ENCODE results near the gene VDAC1. TPM values are rescaled to one million over a fixed set of nuclear protein-coding genes. Genes with fewer than 3 reads are reported as not detected.
A peak's percentile ranks its signal among the peaks of the same experiment; 100 is the strongest.
"Not testable (repeated sequence)": the region's sequence is repeated elsewhere in the genome, so short reads cannot be mapped to it uniquely, and the experiment has no call there.

The VDAC1 gene
- total and polyA plus RNA-seq, 2 donors (not counting 1 experiment from before 2014, with no cell fraction given), result 27.8 to 60.7 TPM

- ChIA-PET CTCF (interaction anchor here (0.8 to 3.8 kb wide), 11 partner anchors 10 to 866 kb away, joined by 3 to 38 read pairs (median 4); no protein-coding TSS in a partner anchor), POLR2A (interaction anchor here (0.5 to 1.2 kb wide), 2 partner anchors 39 to 59 kb away, joined by 4 to 6 read pairs; no protein-coding TSS in a partner anchor)
- Mint-ChIP-seq H3K9me3 (ENCODE audit: insufficient read depth) (no peaks in the 10 kb centered on the region), H3K27me3 (no peaks in the 10 kb centered on the region), H3K4me3 (peak overlapping the region; percentile 8), H3K27ac (peak overlapping the region; percentile 52), H3K4me1 (peaks cover 17% of the 10 kb centered on the region)
- Histone ChIP-seq H3K4me1 (ENCODE audit: control insufficient read depth in 2 of 2, insufficient read depth in 2 of 2, low read length in 2 of 2) (peaks cover 17 to 27% of the 10 kb centered on the region in 2 donors), H3K4me2 (replicated peaks; ENCODE audit: low read depth, low read length, poor library complexity, severe bottlenecking) (peak overlapping the region; percentile 36), H3K4me3 (ENCODE audit: control extremely low read depth in 1 of 5, extremely low read depth in 1 of 5, insufficient read depth in 1 of 5, low read depth in 2 of 5, low read length in 4 of 5) (no peak overlapping the region), H4K20me1 (ENCODE audit: control insufficient read depth, insufficient read depth, low read length, poor library complexity, severe bottlenecking) (no peaks in the 10 kb centered on the region), H3K79me2 (ENCODE audit: control insufficient read depth, insufficient read depth, low read length) (peaks cover 3% of the 10 kb centered on the region), H3K9me3 (ENCODE audit: control extremely low read depth in 1 of 3, control insufficient read depth in 2 of 3, insufficient read depth in 1 of 3, low read length in 2 of 3) (no peaks in the 10 kb centered on the region), H3K36me3 (replicated peaks in 1 of 2; ENCODE audit: control extremely low read depth in 1 of 2, control insufficient read depth in 1 of 2, extremely low read depth in 1 of 2, insufficient read depth in 2 of 2, low read length in 1 of 2) (peaks cover 5 to 37% of the 10 kb centered on the region in 2 experiments), H3K27me3 (replicated peaks in 1 of 4; ENCODE audit: control extremely low read depth in 1 of 4, control insufficient read depth in 3 of 4, insufficient read depth in 4 of 4, low read length in 3 of 4) (no peaks in the 10 kb centered on the region), H3K27ac (ENCODE audit: low read length in 2 of 2) (peak overlapping the region in 1 of 2 donors; percentile 59), H3K9ac (ENCODE audit: low read length) (peak overlapping the region; percentile 2), H2AFZ (ENCODE audit: insufficient read depth, low read depth, low read length, poor library complexity, severe bottlenecking) (no peak overlapping the region)
- ATAC-seq (ENCODE audit: low read depth), result no peak
- intact Hi-C loops (cut with micrococcal nuclease), result loop anchor here (10.0 kb wide), 1 partner anchor 202 kb away; no protein-coding TSS in a partner anchor
- peak; percentile 34 for DNase-seq
- TF ChIP-seq, protein P1, sequence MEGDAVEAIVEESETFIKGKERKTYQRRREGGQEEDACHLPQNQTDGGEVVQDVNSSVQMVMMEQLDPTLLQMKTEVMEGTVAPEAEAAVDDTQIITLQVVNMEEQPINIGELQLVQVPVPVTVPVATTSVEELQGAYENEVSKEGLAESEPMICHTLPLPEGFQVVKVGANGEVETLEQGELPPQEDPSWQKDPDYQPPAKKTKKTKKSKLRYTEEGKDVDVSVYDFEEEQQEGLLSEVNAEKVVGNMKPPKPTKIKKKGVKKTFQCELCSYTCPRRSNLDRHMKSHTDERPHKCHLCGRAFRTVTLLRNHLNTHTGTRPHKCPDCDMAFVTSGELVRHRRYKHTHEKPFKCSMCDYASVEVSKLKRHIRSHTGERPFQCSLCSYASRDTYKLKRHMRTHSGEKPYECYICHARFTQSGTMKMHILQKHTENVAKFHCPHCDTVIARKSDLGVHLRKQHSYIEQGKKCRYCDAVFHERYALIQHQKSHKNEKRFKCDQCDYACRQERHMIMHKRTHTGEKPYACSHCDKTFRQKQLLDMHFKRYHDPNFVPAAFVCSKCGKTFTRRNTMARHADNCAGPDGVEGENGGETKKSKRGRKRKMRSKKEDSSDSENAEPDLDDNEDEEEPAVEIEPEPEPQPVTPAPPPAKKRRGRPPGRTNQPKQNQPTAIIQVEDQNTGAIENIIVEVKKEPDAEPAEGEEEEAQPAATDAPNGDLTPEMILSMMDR (IDR thresholded peaks at IDR 0.05), result no peak
- no peak for TF ChIP-seq EZH2 (IDR thresholded peaks at IDR 0.05; ENCODE audit: borderline replicate concordance, insufficient read depth, low read depth, low read length, poor library complexity, severe bottlenecking)
- 72% methylated on average over 5 of the region's 5 CpGs for WGBS (ENCODE audit: insufficient coverage)
These were observed 27.5 kb downstream of the VDAC1 start for GRCh38 chr5:133977161-133977787.

GRCh38 chr5:133975546-133975945 lies 29.2 kb downstream of the VDAC1 start:
- H3K27me3 ChIP-seq (replicated peaks in 1 of 4; ENCODE audit: control extremely low read depth in 1 of 4, control insufficient read depth in 3 of 4, insufficient read depth in 4 of 4, low read length in 3 of 4); H3K9me3 Mint-ChIP-seq (ENCODE audit: insufficient read depth); H3K79me2 ChIP-seq (ENCODE audit: control insufficient read depth, insufficient read depth, low read length); H3K27ac ChIP-seq (ENCODE audit: low read length in 2 of 2); ATAC-seq (ENCODE audit: low read depth); H3K4me2 ChIP-seq (replicated peaks; ENCODE audit: low read depth, low read length, poor library complexity, severe bottlenecking); H3K27me3 Mint-ChIP-seq; H3K4me3 Mint-ChIP-seq; H3K27ac Mint-ChIP-seq; POLR2A ChIA-PET; DNase-seq; H4K20me1 ChIP-seq (ENCODE audit: control insufficient read depth, insufficient read depth, low read length, poor library complexity, severe bottlenecking); H3K9me3 ChIP-seq (ENCODE audit: control extremely low read depth in 1 of 3, control insufficient read depth in 2 of 3, insufficient read depth in 1 of 3, low read length in 2 of 3); H3K9ac ChIP-seq (ENCODE audit: low read length); H3K4me3 ChIP-seq (ENCODE audit: control extremely low read depth in 1 of 5, extremely low read depth in 1 of 5, insufficient read depth in 1 of 5, low read depth in 2 of 5, low read length in 4 of 5); H2AFZ ChIP-seq (ENCODE audit: insufficient read depth, low read depth, low read length, poor library complexity, severe bottlenecking): not testable (repeated sequence)
- peaks cover 17 to 27% of the 10 kb centered on the region in 2 donors for H3K4me1 ChIP-seq (ENCODE audit: control insufficient read depth in 2 of 2, insufficient read depth in 2 of 2, low read length in 2 of 2)
- H3K36me3 ChIP-seq (replicated peaks in 1 of 2; ENCODE audit: control extremely low read depth in 1 of 2, control insufficient read depth in 1 of 2, extremely low read depth in 1 of 2, insufficient read depth in 2 of 2, low read length in 1 of 2), result peaks cover 5 to 30% of the 10 kb centered on the region in 2 experiments
- WGBS (ENCODE audit: insufficient coverage), result 88% methylated on average over 16 of the region's 16 CpGs
- CTCF ChIA-PET, result interaction anchor here (1.0 kb wide), 1 partner anchor 422 kb away, joined by 3 read pairs; no protein-coding TSS in a partner anchor
- intact Hi-C loops (cut with micrococcal nuclease), result loop anchor here (10.0 kb wide), 1 partner anchor 201 kb away; no protein-coding TSS in a partner anchor
- peaks cover 19% of the 10 kb centered on the region for H3K4me1 Mint-ChIP-seq
